Fibroblast of skin of scalp (primary cell): ENCODE results near the gene NCK2.

Experiments used
- DNase-seq: peaks from one replicate; pipeline ENCODE4 v3.0.0-alpha.2; 2013

Gene NCK2

GRCh38 chr2:105814291-105814940 is 69.7 kb downstream of the NCK2 start:
- no peak for DNase-seq

GRCh38 chr2:105815401-105815800 is 70.7 kb downstream of the NCK2 start:
- DNase-seq: no peak

GRCh38 chr2:105820151-105820550 is 75.4 kb downstream of the NCK2 start:
- no peak for DNase-seq

- no peak for DNase-seq
Observed at GRCh38 chr2:105820691-105821090, 76.0 kb downstream of the NCK2 start.

- DNase-seq: no peak
Observed at GRCh38 chr2:105821428-105822125, 76.9 kb downstream of the NCK2 start.

GRCh38 chr2:105822186-105822585 is 77.5 kb downstream of the NCK2 start:
- no peak for DNase-seq

- DNase-seq: no peak
Observed at GRCh38 chr2:105824446-105824845, 79.7 kb downstream of the NCK2 start.

GRCh38 chr2:105827351-105828096 is 82.8 kb downstream of the NCK2 start:
- no peak for DNase-seq

- DNase-seq: no peak
Observed at GRCh38 chr2:105828558-105828957, 83.8 kb downstream of the NCK2 start.

- no peak for DNase-seq
Observed at GRCh38 chr2:105834931-105835330, 90.2 kb downstream of the NCK2 start.

GRCh38 chr2:105836341-105836740 is 91.6 kb downstream of the NCK2 start:
- no peak for DNase-seq

- DNase-seq: no peak
Observed at GRCh38 chr2:105836840-105837692, 92.4 kb downstream of the NCK2 start.

GRCh38 chr2:105839793-105840192 is 95.1 kb downstream of the NCK2 start:
- no peak for DNase-seq

- no peak for DNase-seq
Observed at GRCh38 chr2:105840933-105841332, 96.2 kb downstream of the NCK2 start.

GRCh38 chr2:105841551-105841950 is 96.8 kb downstream of the NCK2 start:
- DNase-seq: no peak

GRCh38 chr2:105842555-105842954 is 97.8 kb downstream of the NCK2 start:
- no peak for DNase-seq

GRCh38 chr2:105843476-105844374 is 99.0 kb downstream of the NCK2 start:
- peak; percentile 13 for DNase-seq

- DNase-seq: no peak
Observed at GRCh38 chr2:105845976-105846375, 101.3 kb downstream of the NCK2 start.

- DNase-seq: no peak
Observed at GRCh38 chr2:105847056-105847455, 102.3 kb downstream of the NCK2 start.

GRCh38 chr2:105848367-105848766 is 103.7 kb downstream of the NCK2 start:
- DNase-seq: no peak

- no peak for DNase-seq
Observed at GRCh38 chr2:105849431-105850179, 104.9 kb downstream of the NCK2 start.
